H1 (cell line): ENCODE measurements around the gene CXCL1. TPM values are rescaled to one million over a fixed set of nuclear protein-coding genes. Genes with fewer than 3 reads are reported as not detected.

Source experiments
- CBX5 ChIP-seq: fragments of 300-800, 300-1000 bp; sonication (generic); IDR thresholded peaks from 2 replicates; pipeline ENCODE4 v1.7.1; 2016; ENCODE audit warnings: antibody characterized with exemption, low read length, low read depth
- EP300 ChIP-seq, 2 experiments: IDR thresholded peaks; 1 replicate in 1 of 2; 2 replicates in 1 of 2; pipeline ENCODE4 v1.6.1; 2011 to 2012; ENCODE audit warnings: low read depth in 2 of 2, low read length in 2 of 2, mild to moderate bottlenecking in 2 of 2, borderline replicate concordance in 1 of 2, inconsistent platforms in 1 of 2, moderate library complexity in 1 of 2
- EZH2 ChIP-seq: fragments of 200-600 bp; sonication (generic); IDR thresholded peaks from 2 replicates; pipeline ENCODE4 v1.7.1; 2012; ENCODE audit warnings: low read depth, mild to moderate bottlenecking, moderate library complexity, low read length, inconsistent platforms; ENCODE audit not compliant: severe bottlenecking
- SUZ12 ChIP-seq: fragments of 200-600 bp; sonication (generic); IDR thresholded peaks from 2 replicates; pipeline ENCODE4 v1.6.1; 2012; ENCODE audit warnings: mild to moderate bottlenecking, inconsistent platforms, low read length, moderate library complexity, mixed read lengths
- YY1 ChIP-seq: IDR thresholded peaks from 2 replicates; pipeline ENCODE4 v1.6.1; 2011; ENCODE audit warnings: low read depth, mild to moderate bottlenecking, low read length
- polyA plus RNA-seq, 7 experiments: library from polyadenylated mRNA; depleted of rRNA in 3 of 7; stranded (reverse) in 5 of 7; unstranded in 2 of 7; fragments of >200 nt in 5 of 7; fragments of 200-250 nt in 2 of 7; gene quantifications; 1 replicate in 5 of 7; 2 replicates in 1 of 7; 4 replicates in 1 of 7; pipeline versions ENCODE4 v1.2.1 to v1.2.3, GENCODE V29; 2011 to 2013; ENCODE audit warnings: missing spikeins in 2 of 7, mixed read lengths in 2 of 7
- total RNA-seq: library from RNA; stranded (reverse); fragmentation: NEBNext Ultra II Directional; extraction: Animal tissue kit (Norgen Biotek cat#: 25700); gene quantifications from 2 replicates; pipeline ENCODE4 v1.2.1, GENCODE V29; 2021
- TF ChIP-seq, protein P1 (sequence below): fragments of 300-600 bp; sonication (generic); IDR thresholded peaks from 2 replicates; pipeline ENCODE4 v1.7.1; 2012; ENCODE audit warnings: low read length, moderate library complexity, mild to moderate bottlenecking, inconsistent platforms; ENCODE audit not compliant: insufficient replicate concordance
- TF ChIP-seq, protein P2 (sequence below), 3 experiments: IDR thresholded peaks; 1 replicate in 2 of 3; 2 replicates in 1 of 3; pipeline versions ENCODE4 v1.5.1 to v1.6.1; 2011; ENCODE audit warnings: low read length in 3 of 3, mild to moderate bottlenecking in 3 of 3, inconsistent platforms in 2 of 3, low read depth in 1 of 3, moderate library complexity in 1 of 3; ENCODE audit not compliant: insufficient read depth in 1 of 3; ENCODE audit errors: control extremely low read depth in 1 of 3

Gene CXCL1
- total and polyA plus RNA-seq, 2 of the 8 experiments (the other 6 are each of a cell fraction or from before 2014, with no cell fraction given) = 0.77 to 0.80 TPM

DNA sequence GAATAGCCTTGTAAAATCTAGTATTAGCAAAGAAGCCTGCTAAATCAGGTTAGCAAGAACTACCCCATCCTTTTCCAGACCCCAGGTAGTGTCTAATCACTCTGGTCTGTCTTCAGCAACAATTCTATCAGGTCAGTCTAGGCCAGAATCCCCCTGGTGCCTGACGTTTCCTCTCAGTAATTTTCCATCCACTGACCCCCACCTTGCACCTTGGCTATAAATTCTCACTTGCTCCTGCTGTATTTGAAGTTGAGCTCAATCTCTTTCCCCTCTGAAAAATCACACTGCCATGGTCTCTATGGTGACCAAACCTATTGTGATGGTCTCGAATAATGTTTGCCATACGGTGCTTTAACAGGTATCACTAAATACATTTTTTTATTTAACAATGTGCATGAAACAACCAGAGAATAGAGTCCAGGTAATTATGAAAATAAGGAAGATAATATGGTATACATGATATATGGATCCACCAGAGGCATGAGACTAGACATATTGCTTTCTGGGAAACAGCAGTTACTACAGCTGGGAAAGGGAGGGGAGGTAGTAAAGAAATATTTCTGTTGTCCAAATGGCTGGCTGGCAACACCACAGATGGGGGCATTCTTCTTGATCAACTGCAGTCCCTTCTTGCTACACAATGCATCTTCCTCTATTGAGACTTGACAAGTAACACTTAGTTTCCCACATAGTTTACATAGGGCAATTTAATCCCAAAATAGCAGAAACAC is 33.8 kb downstream of the CXCL1 start (continued):
- TF ChIP-seq, protein P1, sequence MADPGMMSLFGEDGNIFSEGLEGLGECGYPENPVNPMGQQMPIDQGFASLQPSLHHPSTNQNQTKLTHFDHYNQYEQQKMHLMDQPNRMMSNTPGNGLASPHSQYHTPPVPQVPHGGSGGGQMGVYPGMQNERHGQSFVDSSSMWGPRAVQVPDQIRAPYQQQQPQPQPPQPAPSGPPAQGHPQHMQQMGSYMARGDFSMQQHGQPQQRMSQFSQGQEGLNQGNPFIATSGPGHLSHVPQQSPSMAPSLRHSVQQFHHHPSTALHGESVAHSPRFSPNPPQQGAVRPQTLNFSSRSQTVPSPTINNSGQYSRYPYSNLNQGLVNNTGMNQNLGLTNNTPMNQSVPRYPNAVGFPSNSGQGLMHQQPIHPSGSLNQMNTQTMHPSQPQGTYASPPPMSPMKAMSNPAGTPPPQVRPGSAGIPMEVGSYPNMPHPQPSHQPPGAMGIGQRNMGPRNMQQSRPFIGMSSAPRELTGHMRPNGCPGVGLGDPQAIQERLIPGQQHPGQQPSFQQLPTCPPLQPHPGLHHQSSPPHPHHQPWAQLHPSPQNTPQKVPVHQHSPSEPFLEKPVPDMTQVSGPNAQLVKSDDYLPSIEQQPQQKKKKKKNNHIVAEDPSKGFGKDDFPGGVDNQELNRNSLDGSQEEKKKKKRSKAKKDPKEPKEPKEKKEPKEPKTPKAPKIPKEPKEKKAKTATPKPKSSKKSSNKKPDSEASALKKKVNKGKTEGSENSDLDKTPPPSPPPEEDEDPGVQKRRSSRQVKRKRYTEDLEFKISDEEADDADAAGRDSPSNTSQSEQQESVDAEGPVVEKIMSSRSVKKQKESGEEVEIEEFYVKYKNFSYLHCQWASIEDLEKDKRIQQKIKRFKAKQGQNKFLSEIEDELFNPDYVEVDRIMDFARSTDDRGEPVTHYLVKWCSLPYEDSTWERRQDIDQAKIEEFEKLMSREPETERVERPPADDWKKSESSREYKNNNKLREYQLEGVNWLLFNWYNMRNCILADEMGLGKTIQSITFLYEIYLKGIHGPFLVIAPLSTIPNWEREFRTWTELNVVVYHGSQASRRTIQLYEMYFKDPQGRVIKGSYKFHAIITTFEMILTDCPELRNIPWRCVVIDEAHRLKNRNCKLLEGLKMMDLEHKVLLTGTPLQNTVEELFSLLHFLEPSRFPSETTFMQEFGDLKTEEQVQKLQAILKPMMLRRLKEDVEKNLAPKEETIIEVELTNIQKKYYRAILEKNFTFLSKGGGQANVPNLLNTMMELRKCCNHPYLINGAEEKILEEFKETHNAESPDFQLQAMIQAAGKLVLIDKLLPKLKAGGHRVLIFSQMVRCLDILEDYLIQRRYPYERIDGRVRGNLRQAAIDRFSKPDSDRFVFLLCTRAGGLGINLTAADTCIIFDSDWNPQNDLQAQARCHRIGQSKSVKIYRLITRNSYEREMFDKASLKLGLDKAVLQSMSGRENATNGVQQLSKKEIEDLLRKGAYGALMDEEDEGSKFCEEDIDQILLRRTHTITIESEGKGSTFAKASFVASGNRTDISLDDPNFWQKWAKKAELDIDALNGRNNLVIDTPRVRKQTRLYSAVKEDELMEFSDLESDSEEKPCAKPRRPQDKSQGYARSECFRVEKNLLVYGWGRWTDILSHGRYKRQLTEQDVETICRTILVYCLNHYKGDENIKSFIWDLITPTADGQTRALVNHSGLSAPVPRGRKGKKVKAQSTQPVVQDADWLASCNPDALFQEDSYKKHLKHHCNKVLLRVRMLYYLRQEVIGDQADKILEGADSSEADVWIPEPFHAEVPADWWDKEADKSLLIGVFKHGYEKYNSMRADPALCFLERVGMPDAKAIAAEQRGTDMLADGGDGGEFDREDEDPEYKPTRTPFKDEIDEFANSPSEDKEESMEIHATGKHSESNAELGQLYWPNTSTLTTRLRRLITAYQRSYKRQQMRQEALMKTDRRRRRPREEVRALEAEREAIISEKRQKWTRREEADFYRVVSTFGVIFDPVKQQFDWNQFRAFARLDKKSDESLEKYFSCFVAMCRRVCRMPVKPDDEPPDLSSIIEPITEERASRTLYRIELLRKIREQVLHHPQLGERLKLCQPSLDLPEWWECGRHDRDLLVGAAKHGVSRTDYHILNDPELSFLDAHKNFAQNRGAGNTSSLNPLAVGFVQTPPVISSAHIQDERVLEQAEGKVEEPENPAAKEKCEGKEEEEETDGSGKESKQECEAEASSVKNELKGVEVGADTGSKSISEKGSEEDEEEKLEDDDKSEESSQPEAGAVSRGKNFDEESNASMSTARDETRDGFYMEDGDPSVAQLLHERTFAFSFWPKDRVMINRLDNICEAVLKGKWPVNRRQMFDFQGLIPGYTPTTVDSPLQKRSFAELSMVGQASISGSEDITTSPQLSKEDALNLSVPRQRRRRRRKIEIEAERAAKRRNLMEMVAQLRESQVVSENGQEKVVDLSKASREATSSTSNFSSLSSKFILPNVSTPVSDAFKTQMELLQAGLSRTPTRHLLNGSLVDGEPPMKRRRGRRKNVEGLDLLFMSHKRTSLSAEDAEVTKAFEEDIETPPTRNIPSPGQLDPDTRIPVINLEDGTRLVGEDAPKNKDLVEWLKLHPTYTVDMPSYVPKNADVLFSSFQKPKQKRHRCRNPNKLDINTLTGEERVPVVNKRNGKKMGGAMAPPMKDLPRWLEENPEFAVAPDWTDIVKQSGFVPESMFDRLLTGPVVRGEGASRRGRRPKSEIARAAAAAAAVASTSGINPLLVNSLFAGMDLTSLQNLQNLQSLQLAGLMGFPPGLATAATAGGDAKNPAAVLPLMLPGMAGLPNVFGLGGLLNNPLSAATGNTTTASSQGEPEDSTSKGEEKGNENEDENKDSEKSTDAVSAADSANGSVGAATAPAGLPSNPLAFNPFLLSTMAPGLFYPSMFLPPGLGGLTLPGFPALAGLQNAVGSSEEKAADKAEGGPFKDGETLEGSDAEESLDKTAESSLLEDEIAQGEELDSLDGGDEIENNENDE = no peak
- no peak for TF ChIP-seq EZH2
- TF ChIP-seq CBX5 = no peak
- no peak for TF ChIP-seq YY1
- TF ChIP-seq, protein P2, sequence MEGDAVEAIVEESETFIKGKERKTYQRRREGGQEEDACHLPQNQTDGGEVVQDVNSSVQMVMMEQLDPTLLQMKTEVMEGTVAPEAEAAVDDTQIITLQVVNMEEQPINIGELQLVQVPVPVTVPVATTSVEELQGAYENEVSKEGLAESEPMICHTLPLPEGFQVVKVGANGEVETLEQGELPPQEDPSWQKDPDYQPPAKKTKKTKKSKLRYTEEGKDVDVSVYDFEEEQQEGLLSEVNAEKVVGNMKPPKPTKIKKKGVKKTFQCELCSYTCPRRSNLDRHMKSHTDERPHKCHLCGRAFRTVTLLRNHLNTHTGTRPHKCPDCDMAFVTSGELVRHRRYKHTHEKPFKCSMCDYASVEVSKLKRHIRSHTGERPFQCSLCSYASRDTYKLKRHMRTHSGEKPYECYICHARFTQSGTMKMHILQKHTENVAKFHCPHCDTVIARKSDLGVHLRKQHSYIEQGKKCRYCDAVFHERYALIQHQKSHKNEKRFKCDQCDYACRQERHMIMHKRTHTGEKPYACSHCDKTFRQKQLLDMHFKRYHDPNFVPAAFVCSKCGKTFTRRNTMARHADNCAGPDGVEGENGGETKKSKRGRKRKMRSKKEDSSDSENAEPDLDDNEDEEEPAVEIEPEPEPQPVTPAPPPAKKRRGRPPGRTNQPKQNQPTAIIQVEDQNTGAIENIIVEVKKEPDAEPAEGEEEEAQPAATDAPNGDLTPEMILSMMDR (IDR thresholded peaks at IDR 0.05; ENCODE audit: control extremely low read depth in 1 of 3, insufficient read depth in 1 of 3, low read depth in 1 of 3, low read length in 3 of 3) = no peak
- TF ChIP-seq EP300 (IDR thresholded peaks at IDR 0.05; ENCODE audit: borderline replicate concordance in 1 of 2, low read depth in 2 of 2, low read length in 2 of 2) = no peak
- TF ChIP-seq SUZ12 = no peak
